ENCODE measurements around the gene DAAM2.

Gene DAAM2

GRCh38 chr6:39756582-39756981, 35.6 kb upstream of the DAAM2 start:
- ChIA-PET CTCF (no interaction called here), POLR2A (no interaction called here)
- TF ChIP-seq CTCF (IDR thresholded peaks at IDR 0.05; ENCODE audit: control extremely low read depth, extremely low read depth, low read depth, missing control alignments) = no peak
- no peak for DNase-seq (ENCODE audit: extremely low spot score)

- DNase-seq (ENCODE audit: extremely low spot score) = no peak
- POLR2A ChIA-PET = no interaction called here
- no peak for TF ChIP-seq CTCF (IDR thresholded peaks at IDR 0.05; ENCODE audit: control extremely low read depth, extremely low read depth, low read depth, missing control alignments)
- CTCF ChIA-PET = interaction anchor here (0.9 to 1.6 kb wide), 5 partner anchors 14 to 398 kb away, joined by 3 to 4 read pairs (median 3); no protein-coding TSS in a partner anchor
These were observed 33.1 kb upstream of the DAAM2 start for GRCh38 chr6:39758905-39759605.

GRCh38 chr6:39760226-39760952, 31.8 kb upstream of the DAAM2 start:
- no peak for DNase-seq (ENCODE audit: extremely low spot score)
- POLR2A ChIA-PET = no interaction called here
- TF ChIP-seq CTCF (IDR thresholded peaks at IDR 0.05; ENCODE audit: control extremely low read depth, extremely low read depth, low read depth, missing control alignments) = no peak
- CTCF ChIA-PET = no interaction called here

GRCh38 chr6:39765508-39766065, 26.6 kb upstream of the DAAM2 start:
- no peak for DNase-seq (ENCODE audit: extremely low spot score)
- no peak for TF ChIP-seq CTCF (IDR thresholded peaks at IDR 0.05; ENCODE audit: control extremely low read depth, extremely low read depth, low read depth, missing control alignments)
- POLR2A ChIA-PET = no interaction called here
- CTCF ChIA-PET = interaction anchor here (1.0 kb wide), 1 partner anchor 12 kb away, joined by 4 read pairs; no protein-coding TSS in a partner anchor

GRCh38 chr6:39769012-39769411, 23.2 kb upstream of the DAAM2 start:
- POLR2A ChIA-PET = no interaction called here
- no peak for TF ChIP-seq CTCF (IDR thresholded peaks at IDR 0.05; ENCODE audit: control extremely low read depth, extremely low read depth, low read depth, missing control alignments)

GRCh38 chr6:39770446-39770845, 21.7 kb upstream of the DAAM2 start:
- CTCF ChIA-PET = no interaction called here
- no peak for TF ChIP-seq CTCF (IDR thresholded peaks at IDR 0.05; ENCODE audit: control extremely low read depth, extremely low read depth, low read depth, missing control alignments)
- DNase-seq (ENCODE audit: extremely low spot score) = no peak
- POLR2A ChIA-PET = no interaction called here

More at GRCh38 chr6:39769012-39769411, 23.2 kb upstream of the DAAM2 start:
- no peak for DNase-seq (ENCODE audit: extremely low spot score)
- CTCF ChIA-PET = no interaction called here

Measured in GM10248 (cell line).